H1 (cell line): ENCODE data around the gene AMPD1. TPM values are rescaled to one million over a fixed set of nuclear protein-coding genes. Genes with fewer than 3 reads are reported as not detected.

Experiments
- CTCF ChIA-PET: fragments of 300-600 bp; sonication (Branson Sonifier 250); formaldehyde crosslinking; loops from one replicate; lab custom pipeline; 2021; ENCODE audit not compliant: partially characterized antibody; lab: Charles Lee
- POLR2A ChIA-PET: fragments of 300-600 bp; sonication (Branson Sonifier 250); formaldehyde crosslinking; loops from one replicate; lab custom pipeline; 2021; ENCODE audit warnings: inconsistent platforms; ENCODE audit not compliant: partially characterized antibody; lab: Charles Lee
- DNase-seq, 2 experiments: peaks; one replicate each; pipeline versions ENCODE4 v3.0.0 to v3.0.0-alpha.2; 2010 to 2022; ENCODE audit warnings: low spot score in 2 of 2, low read depth in 1 of 2, mixed read lengths in 1 of 2
- FAIRE-seq: peaks from 2 replicates; lab custom pipeline; 2011; peaks lifted over from hg19 to GRCh38; lab: Jason Lieb, UNC
- H2AFZ ChIP-seq: 2 replicates; pipeline ENCODE4 v1.8.1; 2012; ENCODE audit warnings: low read length, inconsistent platforms
- H2AK5ac ChIP-seq: 2 replicates; pipeline ENCODE4 v1.6.1; 2013; ENCODE audit warnings: low read depth, low read length
- H2BK120ac ChIP-seq: replicated peaks from 2 replicates; pipeline ENCODE3; 2013; ENCODE audit warnings: low read depth, low read length, inconsistent platforms
- H2BK12ac ChIP-seq: 2 replicates; pipeline ENCODE4 v1.6.1; 2013; ENCODE audit warnings: low read depth, low read length
- H2BK15ac ChIP-seq: 2 replicates; pipeline ENCODE4 v1.6.1; 2013; ENCODE audit warnings: low read length
- H2BK20ac ChIP-seq: 2 replicates; pipeline ENCODE4 v1.6.1; 2013; ENCODE audit warnings: low read length
- H2BK5ac ChIP-seq: 2 replicates; pipeline ENCODE4 v1.6.1; 2013; ENCODE audit warnings: low read depth, low read length
- H3K14ac ChIP-seq: 2 replicates; pipeline ENCODE4 v1.6.1; 2013; ENCODE audit warnings: inconsistent platforms; ENCODE audit not compliant: insufficient read length
- H3K18ac ChIP-seq: 2 replicates; pipeline ENCODE4 v1.6.1; 2013; ENCODE audit warnings: low read length; ENCODE audit errors: extremely low read depth
- H3K23ac ChIP-seq: 2 replicates; pipeline ENCODE4 v1.6.1; 2013; ENCODE audit warnings: inconsistent platforms; ENCODE audit not compliant: insufficient read length
- H3K23me2 ChIP-seq: 2 replicates; pipeline ENCODE4 v1.6.1; 2013; ENCODE audit warnings: low read depth, low read length
- H3K27ac ChIP-seq: 2 replicates; pipeline ENCODE4 v1.6.1; 2011; ENCODE audit warnings: low read depth, low read length, inconsistent platforms
- H3K27me3 ChIP-seq, 4 experiments: replicated peaks in 1 of 4; 1 replicate in 1 of 4; 2 replicates in 3 of 4; pipeline versions ENCODE4 v1.6.1 to v1.8.1; 2011 to 2013; ENCODE audit warnings: low read length in 3 of 4, mild to moderate bottlenecking in 3 of 4, inconsistent platforms in 2 of 4, mixed read lengths in 2 of 4, moderate library complexity in 1 of 4; ENCODE audit not compliant: control insufficient read depth in 3 of 4, insufficient read depth in 3 of 4; ENCODE audit errors: extremely low read depth in 1 of 4
- H3K36me3 ChIP-seq, 4 experiments: 2 replicates each; pipeline versions ENCODE4 v1.6.1 to v1.8.1; 2011 to 2013; ENCODE audit warnings: mild to moderate bottlenecking in 4 of 4, low read length in 3 of 4, moderate library complexity in 2 of 4, control low read depth in 1 of 4, inconsistent platforms in 1 of 4; ENCODE audit not compliant: insufficient read depth in 4 of 4, control insufficient read depth in 2 of 4
- H3K4ac ChIP-seq: replicated peaks from 2 replicates; pipeline ENCODE3; 2013; ENCODE audit warnings: low read length, low read depth, mixed read lengths, inconsistent platforms; ENCODE audit not compliant: insufficient read length
- H3K4me1 ChIP-seq, 4 experiments: replicated peaks in 1 of 4; 1 replicate in 1 of 4; 2 replicates in 3 of 4; pipeline versions ENCODE4 v1.6.1 to v1.8.1; 2011 to 2013; ENCODE audit warnings: low read length in 3 of 4, inconsistent platforms in 2 of 4, mixed read lengths in 1 of 4; ENCODE audit not compliant: insufficient read depth in 4 of 4, control insufficient read depth in 3 of 4
- H3K4me2 ChIP-seq, 2 experiments: 2 replicates each; pipeline versions ENCODE4 v1.6.1 to v1.8.1; 2011 to 2013; ENCODE audit warnings: low read depth in 2 of 2, low read length in 2 of 2, control low read depth in 1 of 2, inconsistent platforms in 1 of 2, mild to moderate bottlenecking in 1 of 2; ENCODE audit not compliant: insufficient read depth in 1 of 2
- H3K4me3 ChIP-seq, 4 experiments: fragments of 200-600, 300-600 bp in 1 of 4; sonication (generic), shearing (Covaris generic), sonication (Bioruptor Twin) in 1 of 4; 2 replicates each; pipeline versions ENCODE4 v1.5.1 to v1.8.1; 2011 to 2016; ENCODE audit warnings: low read length in 4 of 4, low read depth in 3 of 4, control low read depth in 2 of 4, inconsistent platforms in 2 of 4, mild to moderate bottlenecking in 2 of 4, mixed read lengths in 1 of 4, moderate library complexity in 1 of 4; ENCODE audit not compliant: insufficient read depth in 2 of 4; ENCODE audit errors: extremely low read depth in 1 of 4
- H3K56ac ChIP-seq: replicated peaks from 2 replicates; pipeline ENCODE3; 2013; ENCODE audit warnings: low read depth, mild to moderate bottlenecking, mixed read lengths, low read length, inconsistent platforms; ENCODE audit not compliant: insufficient read length
- H3K79me1 ChIP-seq: 2 replicates; pipeline ENCODE4 v1.6.1; 2013; ENCODE audit warnings: low read depth, low read length, control low read depth
- H3K79me2 ChIP-seq, 2 experiments: 2 replicates each; pipeline versions ENCODE4 v1.6.1 to v1.8.1; 2012 to 2013; ENCODE audit warnings: low read length in 2 of 2, mild to moderate bottlenecking in 2 of 2, inconsistent platforms in 1 of 2; ENCODE audit not compliant: insufficient read depth in 2 of 2, control insufficient read depth in 1 of 2
- H3K9ac ChIP-seq, 4 experiments: replicated peaks in 1 of 4; 1 replicate in 1 of 4; 2 replicates in 3 of 4; pipeline versions ENCODE4 v1.6.1 to v1.8.1; 2011 to 2013; ENCODE audit warnings: low read depth in 3 of 4, low read length in 3 of 4, control low read depth in 2 of 4, mild to moderate bottlenecking in 2 of 4, moderate library complexity in 2 of 4, inconsistent platforms in 1 of 4; ENCODE audit errors: extremely low read depth in 1 of 4
- H3K9me3 ChIP-seq, 2 experiments: 2 replicates each; pipeline versions ENCODE4 v1.6.1 to v1.8.1; 2012 to 2013; ENCODE audit warnings: mild to moderate bottlenecking in 2 of 2, moderate library complexity in 2 of 2, control low read depth in 1 of 2, inconsistent platforms in 1 of 2, low read depth in 1 of 2, low read length in 1 of 2, mixed read lengths in 1 of 2; ENCODE audit not compliant: insufficient read depth in 2 of 2
- H4K20me1 ChIP-seq, 2 experiments: replicated peaks in 1 of 2; 2 replicates each; pipeline versions ENCODE3 to v1.8.1; 2011 to 2013; ENCODE audit warnings: inconsistent platforms in 2 of 2, low read length in 2 of 2, mild to moderate bottlenecking in 1 of 2; ENCODE audit not compliant: insufficient read depth in 2 of 2, control insufficient read depth in 1 of 2
- H4K5ac ChIP-seq: 2 replicates; pipeline ENCODE4 v1.6.1; 2013; ENCODE audit warnings: low read length, low read depth, mixed read lengths, inconsistent platforms; ENCODE audit not compliant: insufficient read length
- H4K8ac ChIP-seq: 2 replicates; pipeline ENCODE4 v1.8.0; 2013; ENCODE audit warnings: mild to moderate bottlenecking, moderate library complexity, low read length, inconsistent platforms; ENCODE audit not compliant: insufficient read depth; ENCODE audit errors: extremely low read depth
- H4K91ac ChIP-seq: replicated peaks from 2 replicates; pipeline ENCODE3; 2013; ENCODE audit warnings: low read length, mixed read lengths, inconsistent platforms; ENCODE audit not compliant: insufficient read length
- ASH2L ChIP-seq: fragments of 200-600, 300-600 bp; sonication (generic); IDR thresholded peaks from one replicate; pipeline ENCODE4 v1.7.1; 2017; ENCODE audit warnings: low read length
- CBX5 ChIP-seq: fragments of 300-800, 300-1000 bp; sonication (generic); IDR thresholded peaks from 2 replicates; pipeline ENCODE4 v1.7.1; 2016; ENCODE audit warnings: antibody characterized with exemption, low read length, low read depth
- HDAC2 ChIP-seq, 2 experiments: fragments of 300-600 bp in 1 of 2; sonication (generic) in 1 of 2; IDR thresholded peaks; 2 replicates each; pipeline ENCODE4 v1.6.1; 2011 to 2012; ENCODE audit warnings: low read depth in 2 of 2, low read length in 2 of 2, mild to moderate bottlenecking in 2 of 2, moderate library complexity in 2 of 2, borderline replicate concordance in 1 of 2, inconsistent platforms in 1 of 2
- PHF8 ChIP-seq: fragments of 200-600 bp; sonication (generic); conservative IDR thresholded peaks from 2 replicates; pipeline ENCODE4 v1.7.1; 2012; ENCODE audit warnings: low read depth, mild to moderate bottlenecking, inconsistent platforms, low read length, moderate library complexity
- POLR2A ChIP-seq, 2 experiments: IDR thresholded peaks; 1 replicate in 1 of 2; 2 replicates in 1 of 2; pipeline ENCODE4 v1.6.1; 2011; ENCODE audit warnings: low read depth in 2 of 2, low read length in 2 of 2, mild to moderate bottlenecking in 2 of 2; ENCODE audit errors: control extremely low read depth in 1 of 2
- RAD21 ChIP-seq, 2 experiments: IDR thresholded peaks in 1 of 2; conservative IDR thresholded peaks in 1 of 2; 2 replicates each; pipeline ENCODE4 v1.6.1; 2011; ENCODE audit warnings: low read depth in 2 of 2, low read length in 2 of 2, improper control_type of control experiment in 1 of 2, inconsistent platforms in 1 of 2, mild to moderate bottlenecking in 1 of 2, moderate library complexity in 1 of 2
- RBBP5 ChIP-seq: IDR thresholded peaks from 2 replicates; pipeline ENCODE4 v1.7.1; 2012; ENCODE audit warnings: low read depth, mild to moderate bottlenecking, inconsistent platforms, low read length, moderate library complexity, borderline replicate concordance
- RNF2 ChIP-seq: fragments of 200-900, 300-1000 bp; sonication (generic); IDR thresholded peaks from 2 replicates; pipeline ENCODE4 v1.7.1; 2016; ENCODE audit warnings: borderline replicate concordance, low read depth, mild to moderate bottlenecking, antibody characterized with exemption, low read length; ENCODE audit not compliant: poor library complexity, severe bottlenecking; ENCODE audit errors: missing control alignments
- TBP ChIP-seq: IDR thresholded peaks from 2 replicates; pipeline ENCODE4 v1.6.1; 2011; ENCODE audit warnings: low read depth, low read length, improper control_type of control experiment
- WGBS, 2 experiments: shearing (Covaris generic) in 1 of 2; methylation state at CpG; one replicate each; pipeline versions ENCODE4 v1.1.6 to v1.1.7; 2013 to 2015; ENCODE audit warnings: low lambda C conversion rate in 2 of 2, mixed read lengths in 2 of 2, inconsistent platforms in 1 of 2, low coverage in 1 of 2, missing lambda C conversion rate in 1 of 2; ENCODE audit not compliant: insufficient replicate concordance in 2 of 2, insufficient coverage in 1 of 2, insufficient read length in 1 of 2; ENCODE audit errors: extremely low coverage in 1 of 2, missing lambda C conversion rate in 1 of 2; 5-methylcytosine and 5-hydroxymethylcytosine counted together
- polyA plus RNA-seq, 7 experiments: library from polyadenylated mRNA; depleted of rRNA in 3 of 7; stranded (reverse) in 5 of 7; unstranded in 2 of 7; fragments of >200 nt in 5 of 7; fragments of 200-250 nt in 2 of 7; gene quantifications; 1 replicate in 5 of 7; 2 replicates in 1 of 7; 4 replicates in 1 of 7; pipeline versions ENCODE4 v1.2.1 to v1.2.3, GENCODE V29; 2011 to 2013; ENCODE audit warnings: missing spikeins in 2 of 7, mixed read lengths in 2 of 7
- total RNA-seq: library from RNA; stranded (reverse); fragmentation: NEBNext Ultra II Directional; extraction: Animal tissue kit (Norgen Biotek cat#: 25700); gene quantifications from 2 replicates; pipeline ENCODE4 v1.2.1, GENCODE V29; 2021

The AMPD1 gene
- total and polyA plus RNA-seq, 2 of the 8 experiments (the other 6 are each of a cell fraction or from before 2014, with no cell fraction given), result not detected

DNA sequence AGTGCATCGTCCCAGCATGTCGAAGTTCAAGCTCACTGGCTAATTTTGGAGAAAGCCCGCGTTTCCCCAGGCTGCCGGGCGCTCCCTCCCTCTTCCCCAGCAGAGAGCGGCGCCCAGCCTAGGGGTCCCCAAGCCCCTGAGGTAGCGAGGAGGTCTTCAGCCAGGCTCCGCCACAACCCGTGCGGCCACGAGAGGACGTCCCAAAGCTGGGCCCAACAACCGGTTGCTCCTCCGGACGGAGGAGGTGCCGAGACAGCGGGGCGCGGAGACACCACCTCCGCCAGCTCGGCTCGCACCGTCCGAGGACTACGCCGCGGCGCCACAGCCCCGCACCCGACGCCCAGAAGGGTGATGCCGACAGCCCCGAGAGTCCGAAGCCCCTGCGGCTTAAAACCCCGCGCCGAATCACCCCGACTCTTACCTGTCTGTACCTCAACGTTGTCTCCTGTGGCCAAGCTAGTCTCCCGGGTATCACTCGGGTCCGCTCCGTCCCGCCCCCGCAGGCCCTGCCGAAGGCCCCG is 25.7 kb downstream of the AMPD1 start, which contains the start of gene DENND2C:
TSS of gene DENND2C (minus strand) at position 488 of the 521 bp plus-strand sequence. CDS start 44,065 bp downstream, outside the sequence.
- H3K9ac ChIP-seq, result peak within 1 kb of the TSS; percentile 38 to 72 (median 54); a peak in 6 of 7 replicates
- no peak for FAIRE-seq
- H3K23ac ChIP-seq, result no peak within 1 kb of the TSS
- peak within 1 kb of the TSS; percentile 93 to 100 for H3K4me2 ChIP-seq
- 0% methylated on average over 18 of the region's 50 CpGs; no CpG with 5 or more reads in 1 of the 2 experiments for WGBS, 2 experiments
- DNase-seq, result no peak
- peak within 1 kb of the TSS; percentile 19 for H3K4ac ChIP-seq
- peaks cover 0 to 4% (median 2%) of the 10 kb centered on the region in 4 experiments; a peak in 2 of 7 replicates for H3K27me3 ChIP-seq
- peak within 1 kb of the TSS; percentile 36; the same call in 1 of the 2 replicates for H2BK15ac ChIP-seq
- no peak within 1 kb of the TSS for H2BK20ac ChIP-seq
- no peak within 1 kb of the TSS for H2BK120ac ChIP-seq
- H3K27ac ChIP-seq, result no peak within 1 kb of the TSS
- H4K8ac ChIP-seq, result peak within 1 kb of the TSS; percentile 42; the same call in 1 of the 2 replicates
- H3K18ac ChIP-seq, result peak within 1 kb of the TSS; percentile 26; the same call in 1 of the 2 replicates
- H4K20me1 ChIP-seq, result no peaks in the 10 kb centered on the region
- H3K79me2 ChIP-seq, result no peaks in the 10 kb centered on the region
- peaks cover 10% of the 10 kb centered on the region for H3K23me2 ChIP-seq
- ChIA-PET POLR2A (interaction anchor here (0.5 to 1.5 kb wide), 10 partner anchors 9 to 323 kb away, joined by 3 to 9 read pairs (median 4); partner anchors contain the start of genes CSDE1, NRAS and TRIM33), CTCF (interaction anchor here (1.1 to 1.3 kb wide), 3 partner anchors 24 to 287 kb away, joined by 3 to 4 read pairs (median 3); no protein-coding TSS in a partner anchor)
- no peaks in the 10 kb centered on the region for H3K36me3 ChIP-seq
- H4K5ac ChIP-seq, result no peak within 1 kb of the TSS
- no peaks in the 10 kb centered on the region for H3K79me1 ChIP-seq
- H3K9me3 ChIP-seq, result no peaks in the 10 kb centered on the region
- H3K4me1 ChIP-seq, result peaks cover 0 to 4% (median 1%) of the 10 kb centered on the region in 4 experiments; a peak in 1 of 7 replicates
- H2BK5ac ChIP-seq, result peak within 1 kb of the TSS; percentile 26; the same call in 1 of the 2 replicates
- H3K4me3 ChIP-seq, result peak within 1 kb of the TSS; percentile 79 to 82 (median 81)
- H2BK12ac ChIP-seq, result peak within 1 kb of the TSS; percentile 64
- H3K56ac ChIP-seq, result no peak within 1 kb of the TSS
- peak within 1 kb of the TSS; percentile 99 for H2AFZ ChIP-seq
- no peak within 1 kb of the TSS for H3K14ac ChIP-seq
- no peak within 1 kb of the TSS for H2AK5ac ChIP-seq
- no peak within 1 kb of the TSS for H4K91ac ChIP-seq
- TF ChIP-seq TBP (no peak; the same call in 1 of the 2 replicates), HDAC2 (IDR thresholded peaks at IDR 0.05; ENCODE audit: borderline replicate concordance in 1 of 2, low read depth in 2 of 2, low read length in 2 of 2) (0 out of 4 replicates have a peak, but pooled peaks of 1 of the 2 experiments have one; percentile 18), ASH2L (peak; percentile 96), RAD21 (IDR thresholded peaks at IDR 0.05 in 1 of 2, conservative IDR thresholded peaks at IDR 0.05 in 1 of 2; ENCODE audit: low read depth in 2 of 2, low read length in 2 of 2) (peak; percentile 21 to 42), PHF8 (0 out of 2 replicates have a peak, but pooled peaks have one; percentile 49), RNF2 (no peak), POLR2A (IDR thresholded peaks at IDR 0.05; ENCODE audit: control extremely low read depth in 1 of 2, low read depth in 2 of 2, low read length in 2 of 2) (0 out of 3 replicates have a peak, but pooled peaks of 1 of the 2 experiments have one; percentile 51), RBBP5 (peak; percentile 96), CBX5 (no peak)
